Left ventricle myocardium inferior (tissue), 1 donor: ENCODE data around the gene CEP128. TPM values are rescaled to one million over a fixed set of nuclear protein-coding genes. Genes with fewer than 3 reads are reported as not detected.

ENCODE experiments used
- DNase-seq: peaks from one replicate; pipeline ENCODE4 v3.0.0-alpha.2; 2020
- H3K27ac ChIP-seq: fragments of 200-600 bp; replicated peaks from 2 replicates; pipeline ENCODE4 v1.8.0; 2021
- H3K27me3 ChIP-seq: fragments of 200-600 bp; 2 replicates; pipeline ENCODE4 v1.8.0; 2021; ENCODE audit warnings: low read depth
- H3K36me3 ChIP-seq: fragments of 200-600 bp; 2 replicates; pipeline ENCODE4 v1.8.0; 2021
- H3K4me1 ChIP-seq: fragments of 200-600 bp; 2 replicates; pipeline ENCODE4 v1.8.0; 2021
- H3K4me3 ChIP-seq: fragments of 200-600 bp; 2 replicates; pipeline ENCODE4 v1.8.0; 2021; ENCODE audit warnings: mild to moderate bottlenecking, moderate library complexity
- H3K9me3 ChIP-seq: fragments of 200-600 bp; replicated peaks from 2 replicates; pipeline ENCODE4 v1.8.0; 2021
- CTCF ChIP-seq: fragments of 200-600 bp; IDR thresholded peaks from 2 replicates; pipeline ENCODE4 v1.8.0; 2021; ENCODE audit warnings: antibody characterized with exemption, mild to moderate bottlenecking, borderline replicate concordance
- intact Hi-C: fragments of 100-400 bp; cut with micrococcal nuclease; formaldehyde crosslinking; loops from one replicate; pipeline ENCODE4 v1.11.0; 2022
- total RNA-seq: library from RNA; stranded (reverse); fragmentation: NEBNext Ultra II Directional; extraction: Animal tissue kit (Norgen Biotek cat#: 25700); gene quantifications from one replicate; pipeline ENCODE4 v1.2.1, GENCODE V29; 2021
- donor health status: DM: no; HTN: yes; CAD: no; lungs with severe emphysema.

The CEP128 gene
- total RNA-seq, 1 donor from 2014 or later = 2.3 TPM

GRCh38 chr14:80645667-80646413 is 295.7 kb downstream of the CEP128 start:
- H3K36me3 ChIP-seq = no peaks in the 10 kb centered on the region
- no peaks in the 10 kb centered on the region for H3K4me1 ChIP-seq
- H3K4me3 ChIP-seq = no peak overlapping the region
- H3K9me3 ChIP-seq = peaks cover 12% of the 10 kb centered on the region
- no peak overlapping the region for H3K27ac ChIP-seq
- DNase-seq = no peak
- intact Hi-C loops = no loop called here
- TF ChIP-seq CTCF = no peak
- no peaks in the 10 kb centered on the region for H3K27me3 ChIP-seq

- no peak for DNase-seq
- H3K27me3 ChIP-seq = no peaks in the 10 kb centered on the region
- no peaks in the 10 kb centered on the region for H3K36me3 ChIP-seq
- H3K4me1 ChIP-seq = no peaks in the 10 kb centered on the region
- TF ChIP-seq CTCF = no peak
- H3K4me3 ChIP-seq = no peak overlapping the region
- no peak overlapping the region for H3K27ac ChIP-seq
- H3K9me3 ChIP-seq = peaks cover 7% of the 10 kb centered on the region
- intact Hi-C loops = no loop called here
These were observed 296.7 kb downstream of the CEP128 start for GRCh38 chr14:80644826-80645225.

DNA sequence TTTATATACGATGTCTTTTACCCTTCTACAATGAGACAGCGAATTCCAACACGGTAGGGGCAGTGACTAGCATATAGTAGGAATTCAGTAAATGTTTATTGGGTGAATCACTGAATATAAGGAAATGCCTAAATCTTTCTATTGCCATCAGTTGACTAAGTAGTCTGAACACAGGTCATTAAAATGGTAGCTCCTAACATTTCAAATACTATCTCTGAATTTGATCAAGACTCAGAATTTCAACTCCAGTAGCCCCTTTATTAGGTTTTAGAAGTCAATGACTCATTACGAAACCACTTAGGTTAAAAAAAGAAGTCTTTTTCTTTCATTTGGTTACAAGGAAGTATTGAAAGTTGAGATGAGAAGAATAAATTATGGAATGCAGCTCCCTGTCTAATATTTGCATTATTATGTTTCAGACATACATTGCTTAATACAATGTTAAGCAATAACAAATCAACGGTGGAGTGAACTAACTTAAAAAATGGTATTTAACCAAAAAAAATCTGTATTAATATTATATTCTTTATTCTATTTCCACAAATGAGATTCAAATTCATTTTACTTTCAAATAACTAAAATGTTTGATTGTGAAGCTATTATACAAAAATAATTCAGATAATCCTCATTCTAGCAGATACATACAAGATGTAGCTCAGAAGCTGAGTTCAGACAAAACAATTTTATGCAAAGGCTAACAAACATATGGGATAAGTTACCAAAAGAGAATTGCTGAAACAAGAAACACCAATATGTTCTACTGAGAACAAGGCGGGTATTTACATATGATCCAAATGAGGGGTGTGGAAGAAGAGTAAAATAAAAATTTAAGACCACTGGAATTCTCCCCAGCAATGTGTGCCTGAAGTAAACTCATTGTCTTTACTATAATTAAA is 302.7 kb downstream of the CEP128 start:
- Histone ChIP-seq H3K4me3 (no peak overlapping the region), H3K27me3 (no peaks in the 10 kb centered on the region), H3K4me1 (no peaks in the 10 kb centered on the region), H3K9me3 (no peaks in the 10 kb centered on the region), H3K36me3 (no peaks in the 10 kb centered on the region), H3K27ac (no peak overlapping the region)
- intact Hi-C loops = no loop called here
- no peak for DNase-seq
- no peak for TF ChIP-seq CTCF

DNA sequence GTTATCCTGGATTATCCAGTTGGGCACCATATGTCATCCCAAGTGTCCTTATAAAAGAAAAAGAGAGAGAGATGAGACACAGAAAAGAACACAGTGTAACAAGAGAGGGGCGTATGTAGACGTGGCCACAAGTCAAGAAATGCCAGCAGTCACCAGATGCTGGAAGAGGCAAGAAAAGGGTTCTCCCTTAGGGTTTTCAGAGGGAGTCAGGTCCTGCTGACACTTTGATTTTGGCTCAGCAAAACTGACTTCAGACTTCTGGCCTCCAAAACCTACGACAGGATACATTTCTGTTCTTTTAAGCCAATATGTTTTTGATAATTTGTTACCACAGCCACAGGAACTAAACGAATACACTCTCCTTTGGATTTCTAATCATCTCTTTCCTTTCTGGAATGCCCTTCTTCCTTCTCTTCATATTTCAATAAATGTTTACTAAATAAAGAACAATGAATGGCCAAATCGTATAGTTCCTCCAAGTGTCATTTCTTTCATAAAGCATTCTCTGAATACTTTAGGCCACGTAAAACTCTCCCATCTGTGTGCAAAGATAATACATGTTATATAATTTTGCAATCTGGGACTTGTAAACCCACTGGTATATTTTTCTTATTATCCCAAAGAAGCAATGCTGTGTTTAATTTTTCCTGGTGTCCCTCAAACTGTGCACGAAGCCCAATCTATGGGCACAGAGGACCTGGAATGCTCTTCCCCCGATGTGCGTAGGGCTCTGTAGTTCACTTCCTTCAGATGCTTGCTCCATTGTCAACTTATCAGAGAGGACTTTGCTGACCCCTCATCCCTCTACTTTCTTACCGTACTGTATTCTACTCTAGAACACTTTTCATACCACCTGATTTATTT is 303.6 kb downstream of the CEP128 start:
- no peak for TF ChIP-seq CTCF
- Histone ChIP-seq H3K27me3 (no peaks in the 10 kb centered on the region), H3K27ac (no peak overlapping the region), H3K4me3 (no peak overlapping the region), H3K36me3 (no peaks in the 10 kb centered on the region), H3K4me1 (no peaks in the 10 kb centered on the region), H3K9me3 (no peaks in the 10 kb centered on the region)
- DNase-seq = no peak
- intact Hi-C loops = no loop called here

DNA sequence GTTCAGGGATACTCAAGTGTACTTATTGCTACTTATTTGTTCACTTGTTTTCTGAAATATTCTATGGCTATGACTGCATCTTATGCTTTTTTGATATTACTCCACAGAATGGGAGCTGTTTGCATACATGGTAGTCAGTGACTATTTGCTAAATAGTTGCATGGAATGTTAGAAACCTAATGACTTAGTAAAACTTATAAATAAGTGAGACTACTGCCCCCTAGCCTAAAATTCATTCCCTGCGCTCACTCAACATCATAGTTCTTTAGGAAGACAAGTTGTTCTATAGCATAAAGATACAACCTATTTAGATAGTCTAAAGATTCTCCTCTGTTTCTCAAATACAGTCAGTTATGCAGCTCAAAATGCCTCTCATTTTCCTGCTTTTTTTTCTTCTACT is 305.5 kb downstream of the CEP128 start:
- intact Hi-C loops = no loop called here
- Histone ChIP-seq H3K4me3 (no peak overlapping the region), H3K36me3 (no peaks in the 10 kb centered on the region), H3K9me3 (no peaks in the 10 kb centered on the region), H3K4me1 (no peaks in the 10 kb centered on the region), H3K27ac (no peak overlapping the region), H3K27me3 (no peaks in the 10 kb centered on the region)
- TF ChIP-seq CTCF = no peak
- DNase-seq = no peak
